ENCODE measurements around the gene SPATA9. TPM values are rescaled to one million over a fixed set of nuclear protein-coding genes. Genes with fewer than 3 reads are reported as not detected.
A peak's percentile ranks its signal among the peaks of the same experiment; 100 is the strongest.

Gene SPATA9
- total RNA-seq, 2 donors from 2014 or later, result 2.3 TPM; not detected in 1

GRCh38 chr5:95725937-95726810 lies 43.4 kb upstream of the SPATA9 start:
- intact Hi-C loops (cut with DNase I), result no loop called here
- 70% methylated on average over 4 of the region's 4 CpGs for WGBS

GRCh38 chr5:95725071-95725820 lies 42.5 kb upstream of the SPATA9 start:
- 64% methylated on average over 5 of the region's 5 CpGs for WGBS
- no peaks in the 10 kb centered on the region for H3K4me1 ChIP-seq (replicated peaks)
- intact Hi-C loops (cut with DNase I), result no loop called here
- no peak overlapping the region for H3K4me3 ChIP-seq
- DNase-seq (ENCODE audit: low spot score), result no peak
- no peaks in the 10 kb centered on the region for H3K9me3 ChIP-seq
- H3K27ac ChIP-seq, result no peak overlapping the region
- no peak for TF ChIP-seq POLR2AphosphoS5 (IDR thresholded peaks at IDR 0.05)
- no peak for TF ChIP-seq CTCF (IDR thresholded peaks at IDR 0.05)
- TF ChIP-seq POLR2A (IDR thresholded peaks at IDR 0.05), result no peak
- H3K36me3 ChIP-seq, result no peaks in the 10 kb centered on the region
- H3K27me3 ChIP-seq (replicated peaks; ENCODE audit: insufficient read depth), result no peaks in the 10 kb centered on the region

More at GRCh38 chr5:95725937-95726810, 43.4 kb upstream of the SPATA9 start:
- no peak for TF ChIP-seq POLR2AphosphoS5 (IDR thresholded peaks at IDR 0.05)
- TF ChIP-seq POLR2A (IDR thresholded peaks at IDR 0.05), result no peak
- TF ChIP-seq CTCF (IDR thresholded peaks at IDR 0.05), result no peak
- Histone ChIP-seq H3K4me1 (replicated peaks) (no peaks in the 10 kb centered on the region), H3K27ac (peak overlapping the region in 1 of 2 donors; percentile 13), H3K4me3 (no peak overlapping the region), H3K36me3 (no peaks in the 10 kb centered on the region), H3K27me3 (replicated peaks; ENCODE audit: insufficient read depth) (no peaks in the 10 kb centered on the region), H3K9me3 (no peaks in the 10 kb centered on the region)
- no peak for DNase-seq (ENCODE audit: low spot score)

GRCh38 chr5:95723632-95724369 lies 41.0 kb upstream of the SPATA9 start:
- no peaks in the 10 kb centered on the region for H3K9me3 ChIP-seq
- no peak overlapping the region for H3K4me3 ChIP-seq
- 49% methylated on average over 5 of the region's 5 CpGs for WGBS
- no peak for DNase-seq (ENCODE audit: low spot score)
- no peaks in the 10 kb centered on the region for H3K4me1 ChIP-seq (replicated peaks)
- no peak overlapping the region for H3K27ac ChIP-seq
- intact Hi-C loops (cut with DNase I), result no loop called here
- H3K27me3 ChIP-seq (replicated peaks; ENCODE audit: insufficient read depth), result no peaks in the 10 kb centered on the region
- TF ChIP-seq POLR2AphosphoS5 (IDR thresholded peaks at IDR 0.05), result no peak
- no peak for TF ChIP-seq CTCF (IDR thresholded peaks at IDR 0.05)
- TF ChIP-seq POLR2A (IDR thresholded peaks at IDR 0.05), result no peak
- H3K36me3 ChIP-seq, result no peaks in the 10 kb centered on the region

- Histone ChIP-seq H3K36me3 (no peaks in the 10 kb centered on the region), H3K4me3 (no peak overlapping the region), H3K4me1 (replicated peaks) (no peaks in the 10 kb centered on the region), H3K9me3 (no peaks in the 10 kb centered on the region), H3K27ac (peak overlapping the region; percentile 40 to 69), H3K27me3 (replicated peaks; ENCODE audit: insufficient read depth) (no peaks in the 10 kb centered on the region)
- DNase-seq (ENCODE audit: low spot score), result no peak
- TF ChIP-seq POLR2A (IDR thresholded peaks at IDR 0.05), result no peak
- TF ChIP-seq CTCF (IDR thresholded peaks at IDR 0.05), result no peak
- no peak for TF ChIP-seq POLR2AphosphoS5 (IDR thresholded peaks at IDR 0.05)
- intact Hi-C loops (cut with DNase I), result no loop called here
- 64% methylated on average over 1 of the region's 1 CpG for WGBS
These were observed 38.9 kb upstream of the SPATA9 start for GRCh38 chr5:95721582-95722295.
